ENCODE measurements around the gene PROC. TPM values are rescaled to one million over a fixed set of nuclear protein-coding genes. Genes with fewer than 3 reads are reported as not detected.
A peak's percentile ranks its signal among the peaks of the same experiment; 100 is the strongest.

The PROC gene
- total RNA-seq, 1 experiment from 2014 or later = 0.58 TPM

- DNase-seq = peak; percentile 75
- ATAC-seq = peak; percentile 54
- Histone ChIP-seq H3K79me2 (ENCODE audit: low read length) (no peaks in the 10 kb centered on the region), H3K4me1 (ENCODE audit: insufficient read depth, low read length) (peaks cover 33% of the 10 kb centered on the region), H2AFZ (ENCODE audit: low read length) (peak overlapping the region; percentile 49; the same call in 1 of the 2 replicates), H3F3A (ENCODE audit: low read length, unreplicated experiment) (no peaks in the 10 kb centered on the region), H3K4me2 (ENCODE audit: low read length) (peak overlapping the region; percentile 61), H3K27me3 (ENCODE audit: low read length) (no peaks in the 10 kb centered on the region), H3K4me3 (ENCODE audit: low read length) (peak overlapping the region; percentile 12; the same call in 1 of the 2 replicates), H3K9me2 (replicated peaks; ENCODE audit: low read length) (no peaks in the 10 kb centered on the region), H3K9me3 (ENCODE audit: low read length) (no peaks in the 10 kb centered on the region), H3K9ac (ENCODE audit: low read length) (0 out of 2 replicates have a peak overlapping the region, but pooled peaks have one; percentile 31), H3K27ac (ENCODE audit: low read length) (peak overlapping the region; percentile 83), H3K36me3 (ENCODE audit: low read depth, low read length) (no peaks in the 10 kb centered on the region), H4K20me1 (ENCODE audit: low read length) (no peaks in the 10 kb centered on the region)
- TF ChIP-seq, protein P1, sequence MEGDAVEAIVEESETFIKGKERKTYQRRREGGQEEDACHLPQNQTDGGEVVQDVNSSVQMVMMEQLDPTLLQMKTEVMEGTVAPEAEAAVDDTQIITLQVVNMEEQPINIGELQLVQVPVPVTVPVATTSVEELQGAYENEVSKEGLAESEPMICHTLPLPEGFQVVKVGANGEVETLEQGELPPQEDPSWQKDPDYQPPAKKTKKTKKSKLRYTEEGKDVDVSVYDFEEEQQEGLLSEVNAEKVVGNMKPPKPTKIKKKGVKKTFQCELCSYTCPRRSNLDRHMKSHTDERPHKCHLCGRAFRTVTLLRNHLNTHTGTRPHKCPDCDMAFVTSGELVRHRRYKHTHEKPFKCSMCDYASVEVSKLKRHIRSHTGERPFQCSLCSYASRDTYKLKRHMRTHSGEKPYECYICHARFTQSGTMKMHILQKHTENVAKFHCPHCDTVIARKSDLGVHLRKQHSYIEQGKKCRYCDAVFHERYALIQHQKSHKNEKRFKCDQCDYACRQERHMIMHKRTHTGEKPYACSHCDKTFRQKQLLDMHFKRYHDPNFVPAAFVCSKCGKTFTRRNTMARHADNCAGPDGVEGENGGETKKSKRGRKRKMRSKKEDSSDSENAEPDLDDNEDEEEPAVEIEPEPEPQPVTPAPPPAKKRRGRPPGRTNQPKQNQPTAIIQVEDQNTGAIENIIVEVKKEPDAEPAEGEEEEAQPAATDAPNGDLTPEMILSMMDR (conservative IDR thresholded peaks at IDR 0.05; ENCODE audit: low read depth, low read length) = no peak
- no peak for TF ChIP-seq EZH2phosphoT487 (IDR thresholded peaks at IDR 0.05; ENCODE audit: borderline replicate concordance, low read length)
- TF ChIP-seq EZH2 (IDR thresholded peaks at IDR 0.05; ENCODE audit: low read length, unreplicated experiment) = no peak
- POLR2A ChIA-PET (ENCODE audit: unreplicated experiment) = no interaction called here
- CTCF ChIA-PET = no interaction called here
- BruUV-seq (replicated peaks) = no TSS peak
- intact Hi-C loops (cut with micrococcal nuclease) = no loop called here
These were observed 16.2 kb upstream of the PROC start for GRCh38 chr2:127401757-127402695.

DNA sequence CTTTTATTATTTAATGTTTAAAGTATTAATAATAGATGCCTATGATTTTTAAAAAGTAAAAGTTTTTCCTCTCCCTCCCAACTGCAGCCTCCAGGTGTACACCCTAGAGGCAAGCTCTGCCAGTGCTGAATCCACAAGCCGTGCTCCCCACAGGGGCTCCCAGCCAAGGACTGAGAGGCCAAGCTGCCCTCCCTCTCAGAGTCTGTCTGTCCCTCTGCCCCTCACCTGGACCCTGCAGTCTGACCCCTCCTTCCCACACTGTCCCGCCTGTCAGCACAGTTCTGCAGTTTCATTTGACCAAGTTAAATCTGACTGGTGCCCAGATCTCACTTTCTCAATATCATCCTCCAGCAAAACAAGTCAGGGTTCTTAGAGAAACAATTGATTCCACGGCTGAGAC is 14.8 kb upstream of the PROC start:
- DNase-seq (no peak), ATAC-seq (no peak)

More for the DNA sequence above, 14.8 kb upstream of the PROC start:
- BruUV-seq (replicated peaks) = no TSS peak
- Histone ChIP-seq H4K20me1 (ENCODE audit: low read length) (no peaks in the 10 kb centered on the region), H2AFZ (ENCODE audit: low read length) (no peak overlapping the region), H3K4me2 (ENCODE audit: low read length) (no peak overlapping the region), H3K9me3 (ENCODE audit: low read length) (no peaks in the 10 kb centered on the region), H3K27ac (ENCODE audit: low read length) (no peak overlapping the region), H3K4me1 (ENCODE audit: insufficient read depth, low read length) (peaks cover 33% of the 10 kb centered on the region), H3K27me3 (ENCODE audit: low read length) (no peaks in the 10 kb centered on the region), H3K36me3 (ENCODE audit: low read depth, low read length) (no peaks in the 10 kb centered on the region), H3K79me2 (ENCODE audit: low read length) (no peaks in the 10 kb centered on the region), H3K9me2 (replicated peaks; ENCODE audit: low read length) (no peaks in the 10 kb centered on the region), H3F3A (ENCODE audit: low read length, unreplicated experiment) (no peaks in the 10 kb centered on the region), H3K9ac (ENCODE audit: low read length) (no peak overlapping the region), H3K4me3 (ENCODE audit: low read length) (no peak overlapping the region)
- intact Hi-C loops (cut with micrococcal nuclease) = no loop called here
- CTCF ChIA-PET = no interaction called here
- TF ChIP-seq EZH2phosphoT487 (IDR thresholded peaks at IDR 0.05; ENCODE audit: borderline replicate concordance, low read length) (no peak), EZH2 (IDR thresholded peaks at IDR 0.05; ENCODE audit: low read length, unreplicated experiment) (no peak)
- TF ChIP-seq, protein P1 (conservative IDR thresholded peaks at IDR 0.05; ENCODE audit: low read depth, low read length) = no peak
- POLR2A ChIA-PET (ENCODE audit: unreplicated experiment) = no interaction called here

All from PC-3 (cell line).